Stimulated activated CD4-positive, alpha-beta T cell treated with anti-CD3 and anti-CD28 coated beads, Interleukin-1b, Interleukin-23, amount 100 ng/mL, for 24 hours (primary cell): ENCODE data around the gene DRC1.

Source experiments
- DNase-seq, 4 experiments: peaks; one replicate each; pipeline ENCODE4 v3.0.0-alpha.2; 2020; ENCODE audit warnings: low read depth in 4 of 4, low spot score in 1 of 4

The DRC1 gene

GRCh38 chr2:26489213-26489850, 87.6 kb downstream of the DRC1 start:
- DNase-seq: no peak

DNA sequence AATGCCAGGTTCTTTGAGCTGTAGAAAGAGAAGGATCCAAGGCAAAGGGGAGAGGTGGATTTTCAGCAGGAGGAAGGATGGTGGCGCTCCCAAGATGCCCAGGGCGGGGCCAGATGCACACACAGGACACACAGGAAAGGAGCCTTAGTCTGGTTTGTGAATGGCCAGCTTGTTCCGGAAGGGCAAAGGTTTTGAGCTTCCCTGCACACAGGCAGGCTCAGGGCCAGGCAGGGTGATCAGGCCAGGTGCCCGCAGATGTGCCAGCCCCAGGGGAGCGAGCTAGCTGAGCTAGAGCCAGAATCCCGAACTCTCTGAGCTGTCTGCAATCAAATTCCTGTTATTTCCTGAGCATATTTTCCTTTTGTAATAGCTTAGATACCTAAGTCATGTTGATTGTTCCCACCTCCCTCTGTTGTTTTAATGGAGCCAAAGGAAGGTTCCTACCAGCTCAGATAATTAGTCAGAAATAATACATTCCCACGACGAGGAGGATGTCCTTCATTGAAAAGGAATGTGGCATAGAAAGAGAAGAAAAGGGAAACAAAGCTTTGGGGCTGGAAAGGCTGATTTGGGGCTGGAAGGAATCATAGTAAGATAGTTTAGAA, 89.9 kb downstream of the DRC1 start:
- DNase-seq: no peak

GRCh38 chr2:26492749-26493515, 91.2 kb downstream of the DRC1 start:
- no peak for DNase-seq

GRCh38 chr2:26493566-26493965, 91.8 kb downstream of the DRC1 start:
- no peak for DNase-seq

DNA sequence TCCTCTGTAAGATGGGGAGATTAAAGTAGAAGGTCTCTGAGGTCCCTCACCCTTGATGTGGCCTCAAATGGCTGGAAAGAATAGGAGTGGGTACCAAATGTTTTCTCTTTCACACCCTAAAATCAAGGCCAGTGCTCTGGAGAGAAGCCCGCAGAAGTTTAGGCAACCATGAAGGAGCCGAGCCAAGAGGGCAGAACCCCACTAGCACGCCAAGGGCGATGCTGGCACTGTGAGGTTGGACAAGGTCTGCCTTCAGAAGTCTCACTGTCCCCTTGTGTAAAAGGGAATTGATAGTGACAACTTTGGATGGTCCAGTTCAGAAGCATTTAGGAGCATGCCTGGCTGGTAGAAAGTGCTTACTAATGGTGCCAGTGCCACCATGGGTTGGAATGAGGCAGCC, 92.5 kb downstream of the DRC1 start:
- no peak for DNase-seq

- DNase-seq: no peak
Measured at GRCh38 chr2:26494891-26495290, 93.2 kb downstream of the DRC1 start.

- DNase-seq: no peak
Measured at GRCh38 chr2:26495705-26496297, 94.1 kb downstream of the DRC1 start.

- DNase-seq: no peak
Measured at GRCh38 chr2:26500406-26500805, 98.7 kb downstream of the DRC1 start.

- DNase-seq: peak; percentile 69 to 87 (median 78)
Measured at GRCh38 chr2:26503231-26503880, 101.6 kb downstream of the DRC1 start.

GRCh38 chr2:26504002-26504401, 102.3 kb downstream of the DRC1 start:
- no peak for DNase-seq

GRCh38 chr2:26506279-26506678, 104.6 kb downstream of the DRC1 start:
- DNase-seq: no peak
